Measurements from ENCODE around the gene COL2A1.

- TF ChIP-seq CTCF (IDR thresholded peaks at IDR 0.05; ENCODE audit: low read depth, low read length, missing input control) = no peak
- no peak for TF ChIP-seq RXRA (IDR thresholded peaks at IDR 0.05)
- no peak for TF ChIP-seq SP1 (IDR thresholded peaks at IDR 0.05)
- TF ChIP-seq MAX (IDR thresholded peaks at IDR 0.05) = no peak
- no peak for TF ChIP-seq GABPA (IDR thresholded peaks at IDR 0.05 in 1 of 2, conservative IDR thresholded peaks at IDR 0.05 in 1 of 2)
- no peak for TF ChIP-seq REST (IDR thresholded peaks at IDR 0.05)
- TF ChIP-seq ATF3 (IDR thresholded peaks at IDR 0.05) = no peak
- TF ChIP-seq JUND (IDR thresholded peaks at IDR 0.05) = no peak
- no peak for TF ChIP-seq RAD21 (IDR thresholded peaks at IDR 0.05)
- no peak for TF ChIP-seq FOXA1 (IDR thresholded peaks at IDR 0.05)
- no peak for TF ChIP-seq EGR1 (IDR thresholded peaks at IDR 0.05; ENCODE audit: low read depth in 2 of 2)
- no peak for TF ChIP-seq TAF1 (conservative IDR thresholded peaks at IDR 0.05)
- no peak for TF ChIP-seq HNF4A (conservative IDR thresholded peaks at IDR 0.05)
- no peak for TF ChIP-seq ZBTB33 (IDR thresholded peaks at IDR 0.05)
Observed at GRCh38 chr12:47987411-47988072, 16.7 kb downstream of the COL2A1 start.

Data from liver (tissue), 3 donors.